K562 (cell line): ENCODE measurements around the gene CCDC167. TPM values are rescaled to one million over a fixed set of nuclear protein-coding genes. Genes with fewer than 3 reads are reported as not detected.

Source experiments
- ATAC-seq: fragments of 200-7000 bp; cut with Tn5 transposase; 3 replicates; pipeline ENCODE4 v1.9.1; 2020; ENCODE audit warnings: moderate library complexity
- BruUV-seq: library from RNA; stranded (reverse); fragments of 400-500 nt; replicated peaks from 2 replicates; lab custom pipeline; 2021; lab: Mats Ljungman, UMichigan
- CTCF ChIA-PET: fragments of 300-600 bp; formaldehyde crosslinking; extraction: SDS; loops from one replicate; lab custom pipeline; 2021; ENCODE audit warnings: low intra/inter-chr PET ratio; lab: Yijun Ruan, JAX
- POLR2A ChIA-PET: fragments of 300-600, 350-650 bp; sonication (Branson Sonifier 250); formaldehyde crosslinking; extraction: SDS; loops from one replicate; lab custom pipeline; 2021; ENCODE audit warnings: antibody characterized with exemption, inconsistent platforms; lab: Yijun Ruan, JAX
- DNase-seq, 4 experiments: peaks; one replicate each; pipeline versions ENCODE4 v3.0.0 to v3.0.0-alpha.2; 2011 to 2018; ENCODE audit warnings: low spot score in 3 of 4, mixed read lengths in 3 of 4; ENCODE audit errors: extremely low read depth in 1 of 4
- FAIRE-seq: peaks from 2 replicates; lab custom pipeline; 2011; peaks lifted over from hg19 to GRCh38; lab: Jason Lieb, UNC
- H2AFZ ChIP-seq: 2 replicates; pipeline ENCODE4 v1.6.0; 2011; ENCODE audit warnings: low read depth, low read length, control low read depth, inconsistent platforms
- H3K27ac ChIP-seq: fragments of 200-600 bp; 3 replicates; pipeline ENCODE4 v1.8.0; 2011; ENCODE audit warnings: low read depth, mild to moderate bottlenecking, control low read depth, inconsistent platforms, low read length, moderate library complexity, mixed read lengths; ENCODE audit errors: extremely low read depth
- H3K27me3 ChIP-seq, 2 experiments: fragments of 300-600 bp in 1 of 2; 2 replicates in 1 of 2; 3 replicates in 1 of 2; pipeline versions ENCODE4 v1.6.0 to v1.8.0; 2011; ENCODE audit warnings: inconsistent platforms in 2 of 2, low read length in 2 of 2, mild to moderate bottlenecking in 1 of 2, mixed read lengths in 1 of 2, moderate library complexity in 1 of 2; ENCODE audit not compliant: control insufficient read depth in 2 of 2, insufficient read depth in 2 of 2
- H3K36me3 ChIP-seq: fragments of 300-600 bp; 3 replicates; pipeline ENCODE4 v1.8.0; 2011; ENCODE audit warnings: mild to moderate bottlenecking, low read length, inconsistent platforms; ENCODE audit not compliant: control insufficient read depth, insufficient read depth
- H3K4me1 ChIP-seq, 2 experiments: fragments of 200-600 bp in 1 of 2; replicated peaks in 1 of 2; 2 replicates in 1 of 2; 3 replicates in 1 of 2; pipeline versions ENCODE4 v1.5.1 to v1.8.0; 2011; ENCODE audit warnings: inconsistent platforms in 2 of 2, low read length in 2 of 2, mild to moderate bottlenecking in 1 of 2, mixed read lengths in 1 of 2, moderate library complexity in 1 of 2; ENCODE audit not compliant: control insufficient read depth in 2 of 2, insufficient read depth in 2 of 2
- H3K4me2 ChIP-seq: 2 replicates; pipeline ENCODE4 v1.6.1; 2011; ENCODE audit warnings: low read length, control low read depth, inconsistent platforms, mixed read lengths; ENCODE audit not compliant: insufficient read depth
- H3K4me3 ChIP-seq: fragments of 200-600 bp; sonication (generic), shearing (Covaris generic); 2 replicates; pipeline ENCODE4 v1.5.1; 2016; ENCODE audit warnings: control low read depth, inconsistent platforms
- H3K79me2 ChIP-seq: fragments of 200-600 bp; 3 replicates; pipeline ENCODE4 v1.8.0; 2011; ENCODE audit warnings: low read length, inconsistent platforms; ENCODE audit not compliant: control insufficient read depth, insufficient read depth
- H3K9ac ChIP-seq, 2 experiments: 2 replicates each; pipeline versions ENCODE4 v1.6.0 to v1.6.1; 2011; ENCODE audit warnings: low read depth in 2 of 2, low read length in 2 of 2, control low read depth in 1 of 2, inconsistent platforms in 1 of 2, mild to moderate bottlenecking in 1 of 2, mixed read lengths in 1 of 2; ENCODE audit not compliant: insufficient read depth in 1 of 2
- H3K9me1 ChIP-seq: one replicate; pipeline ENCODE4 v1.6.0; 2011; ENCODE audit warnings: inconsistent platforms, mild to moderate bottlenecking, low read length, moderate library complexity; ENCODE audit not compliant: control insufficient read depth, insufficient read depth
- H3K9me3 ChIP-seq: replicated peaks from 2 replicates; pipeline ENCODE4 v1.5.1; 2011; ENCODE audit warnings: low read depth, low read length, inconsistent platforms; ENCODE audit not compliant: control insufficient read depth, insufficient read depth
- H4K20me1 ChIP-seq: replicated peaks from 2 replicates; pipeline ENCODE4 v1.6.1; 2011; ENCODE audit warnings: low read length, inconsistent platforms, mixed read lengths; ENCODE audit not compliant: control insufficient read depth, insufficient read depth
- ATF7 ChIP-seq: fragments of 450-650 bp; IDR thresholded peaks from 2 replicates; pipeline ENCODE4 v1.7.1; 2014; ENCODE audit warnings: mild to moderate bottlenecking, moderate library complexity
- CREM ChIP-seq: IDR thresholded peaks from 2 replicates; pipeline ENCODE4 v1.6.1; 2014; ENCODE audit warnings: antibody characterized with exemption, low read depth
- DACH1 ChIP-seq: fragments of 450-650 bp; IDR thresholded peaks from 2 replicates; pipeline ENCODE4 v1.6.1; 2018; ENCODE audit not compliant: partially characterized antibody
- FOSL1 ChIP-seq: fragments of 200-800 bp; sonication (Bioruptor generic); conservative IDR thresholded peaks from 2 replicates; pipeline ENCODE4 v1.6.1; 2016; ENCODE audit warnings: missing genetic modification characterization, missing compliant biosample characterization
- FOXA3 ChIP-seq, 2 experiments: fragments of 450-650 bp in 1 of 2; sonication (generic) in 1 of 2; formaldehyde crosslinking; IDR thresholded peaks in 1 of 2; conservative IDR thresholded peaks in 1 of 2; 2 replicates each; pipeline versions ENCODE4 v1.4.0 to v1.8.0; 2020 to 2022; ENCODE audit warnings: mild to moderate bottlenecking in 2 of 2, missing genetic modification reagents in 1 of 2
- FOXP1 ChIP-seq: sonication (generic); formaldehyde crosslinking; IDR thresholded peaks from 2 replicates; pipeline ENCODE4 v1.8.0; 2022; ENCODE audit warnings: mild to moderate bottlenecking, missing genetic modification reagents
- FUS ChIP-seq: fragments of 200-400 bp; formaldehyde crosslinking; optimal IDR thresholded peaks from 2 replicates; pipeline ENCODE3; 2017; ENCODE audit warnings: low read depth, low read length
- HDAC3 ChIP-seq: fragments of 450-650 bp; IDR thresholded peaks from 2 replicates; pipeline ENCODE4 v1.6.1; 2018; ENCODE audit warnings: borderline replicate concordance, mild to moderate bottlenecking, moderate library complexity; ENCODE audit not compliant: partially characterized antibody
- ILK ChIP-seq: fragments of 450-650 bp; IDR thresholded peaks from 2 replicates; pipeline ENCODE4 v1.6.1; 2016; ENCODE audit warnings: missing genetic modification characterization, low read depth, mild to moderate bottlenecking, missing compliant biosample characterization, moderate library complexity, borderline replicate concordance
- KDM5B ChIP-seq: fragments of 200-600 bp; sonication (generic); IDR thresholded peaks from 2 replicates; pipeline ENCODE4 v1.6.1; 2012; ENCODE audit warnings: low read depth, mild to moderate bottlenecking, moderate library complexity, low read length, control low read depth, inconsistent platforms; ENCODE audit not compliant: insufficient replicate concordance
- MTA2 ChIP-seq: fragments of 450-650 bp; IDR thresholded peaks from 2 replicates; pipeline ENCODE4 v1.6.1; 2016; ENCODE audit warnings: low read depth
- PHF21A ChIP-seq: fragments of 450-650 bp; IDR thresholded peaks from 2 replicates; pipeline ENCODE4 v1.6.1; 2017; ENCODE audit warnings: low read depth, borderline replicate concordance
- RNF2 ChIP-seq: sonication (generic); IDR thresholded peaks from 2 replicates; pipeline ENCODE4 v1.6.1; 2016
- ZKSCAN8 ChIP-seq: fragments of 200-800 bp; sonication (Bioruptor generic); IDR thresholded peaks from 2 replicates; pipeline ENCODE4 v1.6.1; 2016; ENCODE audit warnings: missing genetic modification characterization, missing compliant biosample characterization
- ZNF175 ChIP-seq: fragments of 200-800 bp; sonication (Bioruptor generic); IDR thresholded peaks from 2 replicates; pipeline ENCODE4 v1.6.1; 2016; ENCODE audit warnings: low read depth, mild to moderate bottlenecking, missing genetic modification characterization, missing compliant biosample characterization
- WGBS: fragments of 100-300 bp; shearing (Covaris generic); methylation state at CpG from one replicate; pipeline ENCODE4 v1.1.6; 2016; ENCODE audit warnings: low coverage, mixed read lengths; ENCODE audit not compliant: insufficient coverage; ENCODE audit errors: missing lambda C conversion rate; 5-methylcytosine and 5-hydroxymethylcytosine counted together
- in situ Hi-C: fragments of 300-500 bp; cut with MboI; formaldehyde crosslinking; loops from 4 replicates; pipeline ENCODE4 v1.15.0; 2018; ENCODE audit warnings: inconsistent platforms, mixed read lengths
- intact Hi-C: fragments of 100-400 bp; cut with micrococcal nuclease; formaldehyde crosslinking; loops from 2 replicates; pipeline ENCODE4 v1.14.2; 2022
- polyA plus RNA-seq, 8 experiments: library from polyadenylated mRNA; depleted of rRNA in 4 of 8; stranded (reverse) in 5 of 8; unstranded in 3 of 8; fragments of >200 nt; fragmentation: Nextera tagmentation in 2 of 8; fragmentation: Illumina TruSeq in 1 of 8; extraction: Ambion mirVana in 2 of 8; extraction: Trizol in 1 of 8; gene quantifications; 2 replicates each; pipeline versions ENCODE4 v1.2.1 to v1.2.3, GENCODE V29; 2011 to 2014; ENCODE audit warnings: inconsistent platforms in 1 of 8, missing spikeins in 1 of 8
- total RNA-seq, 7 experiments: library from RNA; depleted of rRNA in 6 of 7; stranded (reverse); fragments of >200 nt in 6 of 7; fragmentation: Illumina TruSeq in 2 of 7; extraction: Trizol in 2 of 7; gene quantifications; 2 replicates each; pipeline versions ENCODE4 v1.2.1 to v1.2.3, GENCODE V29; 2011 to 2021; ENCODE audit warnings: low replicate concordance in 1 of 7
- TF ChIP-seq, protein P1 (sequence below): IDR thresholded peaks from 3 replicates; pipeline ENCODE4 v1.6.1; 2011; ENCODE audit warnings: borderline replicate concordance, mild to moderate bottlenecking; ENCODE audit not compliant: insufficient read length, insufficient read depth

The CCDC167 gene
- total and polyA plus RNA-seq, 9 of the 15 experiments (the other 6 are each of a cell fraction or from before 2014, with no cell fraction given): 26.0 to 114 (median 45.2) TPM

GRCh38 chr6:37496951-37497885 is 2.5 kb downstream of the CCDC167 start (continued):
- TF ChIP-seq FOXA3 (CRISPR knock-in tag; conservative IDR thresholded peaks at IDR 0.05 in 1 of 2, IDR thresholded peaks at IDR 0.05 in 1 of 2) (peak in 1 of 2 experiments; percentile 89; a peak in 2 of 4 replicates), MTA2 (no peak), CREM (0 out of 2 replicates have a peak, but pooled peaks have one; percentile 11), FOSL1 (tag) (no peak), RNF2 (peak; percentile 73; the same call in 1 of the 2 replicates), FUS (no peak), FOXP1 (0 out of 2 replicates have a peak, but pooled peaks have one; percentile 30), KDM5B (peak; percentile 37)

DNA sequence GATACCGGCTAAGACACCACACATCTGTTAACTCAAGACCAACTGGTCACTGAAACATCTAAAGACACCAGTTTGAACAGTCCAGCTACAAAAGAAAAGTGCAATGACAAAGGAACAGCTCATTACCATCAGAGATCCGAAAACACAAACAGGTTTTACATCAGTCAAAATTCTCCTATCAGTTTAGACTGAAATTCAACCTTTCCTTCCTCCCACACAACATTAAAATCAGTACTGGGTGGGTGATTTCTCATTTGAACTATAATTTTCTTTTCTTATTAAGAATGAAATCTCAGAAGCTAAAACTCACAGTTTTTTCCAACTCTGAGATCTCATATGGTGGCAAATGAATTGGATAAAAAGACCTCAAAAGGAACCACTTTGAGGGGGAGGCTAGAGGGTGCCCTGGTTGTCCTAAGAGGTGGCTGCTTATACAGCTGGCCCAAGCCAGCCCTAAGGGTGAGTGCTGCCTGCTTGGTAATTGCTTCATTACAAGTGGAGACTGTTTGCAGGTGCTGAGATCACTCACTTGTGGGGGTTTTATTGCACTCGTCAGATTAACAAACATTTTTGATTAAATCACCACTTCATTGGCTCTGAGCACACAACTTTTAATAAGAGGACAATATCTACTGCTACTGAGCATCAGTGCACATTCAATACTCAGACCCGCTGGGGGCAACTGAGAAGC is 4.3 kb downstream of the CCDC167 start:
- ATAC-seq: no peak
- 52% methylated on average over 4 of the region's 4 CpGs for WGBS
- H3K4me1 ChIP-seq: peaks cover 16 to 20% of the 10 kb centered on the region in 2 experiments; a peak in 4 of 5 replicates
- H2AFZ ChIP-seq: no peak overlapping the region
- in situ Hi-C loops: no loop called here
- H3K4me2 ChIP-seq: no peak overlapping the region
- no peak for TF ChIP-seq PHF21A
- TF ChIP-seq ZNF175 (CRISPR knock-in tag): no peak
- TF ChIP-seq HDAC3: no peak
- TF ChIP-seq, protein P1, sequence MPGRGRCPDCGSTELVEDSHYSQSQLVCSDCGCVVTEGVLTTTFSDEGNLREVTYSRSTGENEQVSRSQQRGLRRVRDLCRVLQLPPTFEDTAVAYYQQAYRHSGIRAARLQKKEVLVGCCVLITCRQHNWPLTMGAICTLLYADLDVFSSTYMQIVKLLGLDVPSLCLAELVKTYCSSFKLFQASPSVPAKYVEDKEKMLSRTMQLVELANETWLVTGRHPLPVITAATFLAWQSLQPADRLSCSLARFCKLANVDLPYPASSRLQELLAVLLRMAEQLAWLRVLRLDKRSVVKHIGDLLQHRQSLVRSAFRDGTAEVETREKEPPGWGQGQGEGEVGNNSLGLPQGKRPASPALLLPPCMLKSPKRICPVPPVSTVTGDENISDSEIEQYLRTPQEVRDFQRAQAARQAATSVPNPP: no peak
- no peak for TF ChIP-seq DACH1
- no peak for TF ChIP-seq ATF7
- no peak for TF ChIP-seq ILK (tag)
- TF ChIP-seq ZKSCAN8 (CRISPR knock-in tag): no peak
- H3K9me3 ChIP-seq: no peaks in the 10 kb centered on the region
- DNase-seq: no peak
- no peaks in the 10 kb centered on the region for H3K27me3 ChIP-seq
- no peaks in the 10 kb centered on the region for H3K9me1 ChIP-seq
- H4K20me1 ChIP-seq: peaks cover 12% of the 10 kb centered on the region; the same call in 1 of the 2 replicates
- H3K36me3 ChIP-seq: no peaks in the 10 kb centered on the region; the same call in 2 of the 3 replicates
- no TSS peak for BruUV-seq
- peaks cover 4% of the 10 kb centered on the region; the same call in 1 of the 3 replicates for H3K79me2 ChIP-seq
- intact Hi-C loops: no loop called here
- POLR2A ChIA-PET: interaction anchor here (1.1 kb wide), 1 partner anchor 39 kb away, joined by 6 read pairs; no protein-coding TSS in a partner anchor
- no peak overlapping the region for H3K9ac ChIP-seq
- H3K27ac ChIP-seq: no peak overlapping the region
- no peak overlapping the region for H3K4me3 ChIP-seq
- no peak for FAIRE-seq
- CTCF ChIA-PET: no interaction called here
